Body of pancreas (tissue), 4 donors: Measurements from ENCODE around the gene IGF1R. TPM values are rescaled to one million over a fixed set of nuclear protein-coding genes. Genes with fewer than 3 reads are reported as not detected.
"Not testable (repeated sequence)": the region's sequence is repeated elsewhere in the genome, so short reads cannot be mapped to it uniquely, and the experiment has no call there.

Experiments used
- ATAC-seq: fragments of 150-250 bp; one replicate; pipeline ENCODE4 v1.9.1; 2016
- DNase-seq, 4 donors: peaks; one replicate each; pipeline ENCODE4 v3.0.0-alpha.2; 2019
- H3K27ac ChIP-seq, 4 donors: fragments of 200-600 bp; sonication (generic); 1 replicate in 3 of 4; 2 replicates in 1 of 4; pipeline versions ENCODE4 v1.5.1 to v1.6.1; 2016 to 2019; ENCODE audit warnings: mild to moderate bottlenecking in 1 of 4, mixed read lengths in 1 of 4, moderate library complexity in 1 of 4
- H3K27me3 ChIP-seq, 2 donors: fragments of 200-600 bp; sonication (generic); one replicate each; pipeline ENCODE4 v1.6.0; 2016; ENCODE audit warnings: mild to moderate bottlenecking in 1 of 2
- H3K36me3 ChIP-seq, 2 donors: fragments of 200-600 bp; sonication (generic); replicated peaks in 1 of 2; 2 replicates each; pipeline ENCODE4 v1.5.1; 2016; ENCODE audit warnings: low read depth in 2 of 2; ENCODE audit not compliant: insufficient read depth in 1 of 2
- H3K4me1 ChIP-seq: fragments of 200-600 bp; sonication (generic); one replicate; pipeline ENCODE4 v1.6.0; 2016
- H3K4me3 ChIP-seq, 2 donors: fragments of 200-600 bp; sonication (generic); 1 replicate in 1 of 2; 2 replicates in 1 of 2; pipeline ENCODE4 v1.5.1; 2016 to 2019
- H3K9me3 ChIP-seq, 3 donors: fragments of 200-600 bp; sonication (generic); 1 replicate in 2 of 3; 2 replicates in 1 of 3; pipeline ENCODE4 v1.5.1; 2016
- CTCF ChIP-seq, 7 experiments: fragments of 450-650 bp in 4 of 7; fragments of 200-600 bp in 3 of 7; sonication (generic) in 3 of 7; IDR thresholded peaks; one replicate each; pipeline ENCODE4 v1.5.1; 2016 to 2019; ENCODE audit warnings: antibody characterized with exemption in 7 of 7
- POLR2A ChIP-seq, 3 donors: fragments of 450-650 bp; IDR thresholded peaks; one replicate each; pipeline ENCODE4 v1.6.1; 2016; ENCODE audit warnings: antibody characterized with exemption in 3 of 3, mild to moderate bottlenecking in 2 of 3
- WGBS, 2 donors: methylation state at CpG; one replicate each; pipeline ENCODE4 v1.1.5; 2017; 5-methylcytosine and 5-hydroxymethylcytosine counted together
- intact Hi-C: fragments of 100-400 bp; cut with DNase I; formaldehyde crosslinking; loops from one replicate; pipeline ENCODE4 v1.15.1; 2023
- total RNA-seq, 2 donors: library from RNA; depleted of rRNA; stranded (reverse); fragments of >200 nt; gene quantifications; one replicate each; pipeline ENCODE4 v1.1.0, GENCODE V29; 2016

Gene IGF1R
- total RNA-seq, 2 donors from 2014 or later: 34.8 to 55.7 TPM

GRCh38 chr15:98963444-98963843 lies 315.1 kb downstream of the IGF1R start:
- Histone ChIP-seq H3K27ac (no peak overlapping the region), H3K36me3 (peaks cover 0 to 16% of the 10 kb centered on the region in 2 donors), H3K27me3 (no peaks in the 10 kb centered on the region), H3K9me3 (no peaks in the 10 kb centered on the region), H3K4me3 (no peak overlapping the region), H3K4me1 (no peaks in the 10 kb centered on the region)
- WGBS, 2 donors: 92 to 94% methylated on average over 8 of the region's 8 CpGs
- no peak for DNase-seq
- intact Hi-C loops: no loop called here
- no peak for ATAC-seq
- TF ChIP-seq CTCF (IDR thresholded peaks at IDR 0.05) (no peak), POLR2A (IDR thresholded peaks at IDR 0.05) (no peak)

GRCh38 chr15:98964466-98965133 lies 316.3 kb downstream of the IGF1R start:
- no peak for TF ChIP-seq CTCF (IDR thresholded peaks at IDR 0.05)
- TF ChIP-seq POLR2A (IDR thresholded peaks at IDR 0.05): no peak
- Histone ChIP-seq H3K4me3 (no peak overlapping the region), H3K9me3 (no peaks in the 10 kb centered on the region), H3K27me3 (no peaks in the 10 kb centered on the region), H3K27ac (no peak overlapping the region), H3K4me1 (no peaks in the 10 kb centered on the region), H3K36me3 (peaks cover 0 to 11% of the 10 kb centered on the region in 2 donors)
- 81 to 89% methylated on average over 8 of the region's 8 CpGs for WGBS, 2 donors
- intact Hi-C loops: no loop called here
- no peak for DNase-seq
- no peak for ATAC-seq

- H3K27ac ChIP-seq, H3K27me3 ChIP-seq, DNase-seq, intact Hi-C loops, H3K9me3 ChIP-seq, H3K4me3 ChIP-seq, ATAC-seq, H3K4me1 ChIP-seq: not testable (repeated sequence)
- WGBS, 2 donors: 93 to 100% methylated on average over 2 to 4 of the region's 4 CpGs
- peaks cover 0 to 11% of the 10 kb centered on the region in 2 donors for H3K36me3 ChIP-seq
Measured at GRCh38 chr15:98965134-98965491, 316.8 kb downstream of the IGF1R start.

- Histone ChIP-seq H3K9me3 (no peaks in the 10 kb centered on the region), H3K27me3 (no peaks in the 10 kb centered on the region), H3K4me1 (no peaks in the 10 kb centered on the region), H3K36me3 (peaks cover 0 to 7% of the 10 kb centered on the region in 2 donors), H3K4me3 (no peak overlapping the region), H3K27ac (no peak overlapping the region)
- TF ChIP-seq CTCF (IDR thresholded peaks at IDR 0.05) (no peak), POLR2A (IDR thresholded peaks at IDR 0.05) (no peak)
- DNase-seq: no peak
- intact Hi-C loops: no loop called here
- 100% methylated on average over 1 of the region's 1 CpG for WGBS, 2 donors
- no peak for ATAC-seq
Measured at GRCh38 chr15:98965597-98965996, 317.3 kb downstream of the IGF1R start.

GRCh38 chr15:98966091-98966787 lies 317.9 kb downstream of the IGF1R start:
- H3K4me3 ChIP-seq: no peak overlapping the region
- no peaks in the 10 kb centered on the region for H3K9me3 ChIP-seq
- no peak overlapping the region for H3K27ac ChIP-seq
- no peaks in the 10 kb centered on the region for H3K4me1 ChIP-seq
- H3K27me3 ChIP-seq: no peaks in the 10 kb centered on the region
- TF ChIP-seq POLR2A (IDR thresholded peaks at IDR 0.05): no peak
- TF ChIP-seq CTCF (IDR thresholded peaks at IDR 0.05): no peak
- intact Hi-C loops: no loop called here
- 65 to 85% methylated on average over 5 of the region's 5 CpGs for WGBS, 2 donors
- ATAC-seq: no peak
- peaks cover 0 to 7% of the 10 kb centered on the region in 2 donors for H3K36me3 ChIP-seq
- no peak for DNase-seq
